ENCODE results near the gene NARS2.
"Not testable (repeated sequence)": the region's sequence is repeated elsewhere in the genome, so short reads cannot be mapped to it uniquely, and the experiment has no call there.

Gene NARS2

DNA sequence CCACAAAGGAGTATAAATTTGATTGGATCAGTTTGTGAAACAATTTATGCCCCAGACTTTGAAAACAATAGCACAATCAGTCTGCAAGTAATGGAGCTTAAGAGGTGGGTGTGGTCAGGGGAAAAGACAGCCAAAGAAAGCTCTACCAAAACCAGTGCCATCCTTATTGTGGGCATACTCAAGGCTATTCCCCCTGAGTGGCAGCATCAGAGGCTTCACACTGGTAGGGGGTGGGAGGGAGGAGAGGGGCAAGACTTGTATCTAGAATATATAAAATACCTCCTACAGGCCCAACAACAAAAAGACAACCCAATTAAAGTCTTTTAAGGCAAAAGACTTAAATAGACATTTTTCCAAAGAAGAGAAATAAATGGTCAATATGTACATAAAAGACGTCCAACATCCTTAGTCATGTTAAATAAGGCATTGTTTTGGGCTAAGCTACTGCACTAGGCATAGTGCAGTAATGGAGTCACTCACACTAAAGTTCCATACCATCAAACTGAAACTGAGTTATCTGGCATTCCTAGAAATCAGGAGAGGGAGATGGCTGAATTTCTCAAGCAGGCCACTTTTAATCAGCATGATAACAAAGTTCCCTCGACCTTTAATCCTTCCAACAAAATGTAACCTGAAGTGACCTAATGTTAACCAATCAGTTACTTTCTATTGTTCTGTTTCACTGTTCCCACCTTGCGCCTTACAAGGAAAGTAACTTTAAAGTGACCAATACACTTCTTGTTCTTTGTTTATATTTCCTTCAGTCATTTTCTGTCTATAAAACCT is 24.8 kb downstream of the NARS2 start:
- no peak overlapping the region for H3K4me3 ChIP-seq (ENCODE audit: low read length)
- DNase-seq (ENCODE audit: low read depth, low spot score): no peak

DNA sequence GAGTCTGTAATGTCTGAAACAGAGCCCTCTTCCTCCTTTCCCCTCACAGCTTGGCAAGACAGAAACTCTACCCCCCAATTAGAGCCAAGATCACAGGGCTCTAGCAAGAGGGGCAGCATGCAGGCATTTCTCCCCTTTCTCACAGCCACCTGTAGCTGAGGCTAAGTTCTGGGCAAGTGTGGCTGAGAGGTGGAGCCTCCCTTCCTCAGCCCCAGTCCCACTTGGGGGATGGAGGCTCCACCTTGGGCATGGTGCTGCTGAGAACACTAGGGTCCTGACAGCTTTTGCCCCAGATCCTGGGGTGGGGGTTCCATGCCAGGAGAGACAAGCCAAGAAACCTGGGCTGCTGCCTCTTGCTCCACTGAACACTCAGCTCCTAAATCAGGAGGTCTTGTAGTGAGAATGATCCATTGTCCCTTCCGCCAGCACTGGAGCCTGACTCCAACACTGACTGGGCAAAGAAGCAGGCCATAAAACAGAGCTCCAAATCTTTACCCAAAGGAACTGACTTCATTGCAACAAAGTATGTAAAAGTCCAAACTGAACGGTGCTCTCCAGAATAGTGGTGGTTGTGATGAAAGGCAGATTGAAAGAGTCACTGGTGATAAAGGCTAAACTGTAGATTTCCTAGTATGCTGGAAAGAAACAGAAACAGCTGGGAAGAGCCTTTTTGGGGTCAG is 25.6 kb downstream of the NARS2 start:
- no peak overlapping the region for H3K4me3 ChIP-seq (ENCODE audit: low read length)
- DNase-seq (ENCODE audit: low read depth, low spot score): no peak

DNA sequence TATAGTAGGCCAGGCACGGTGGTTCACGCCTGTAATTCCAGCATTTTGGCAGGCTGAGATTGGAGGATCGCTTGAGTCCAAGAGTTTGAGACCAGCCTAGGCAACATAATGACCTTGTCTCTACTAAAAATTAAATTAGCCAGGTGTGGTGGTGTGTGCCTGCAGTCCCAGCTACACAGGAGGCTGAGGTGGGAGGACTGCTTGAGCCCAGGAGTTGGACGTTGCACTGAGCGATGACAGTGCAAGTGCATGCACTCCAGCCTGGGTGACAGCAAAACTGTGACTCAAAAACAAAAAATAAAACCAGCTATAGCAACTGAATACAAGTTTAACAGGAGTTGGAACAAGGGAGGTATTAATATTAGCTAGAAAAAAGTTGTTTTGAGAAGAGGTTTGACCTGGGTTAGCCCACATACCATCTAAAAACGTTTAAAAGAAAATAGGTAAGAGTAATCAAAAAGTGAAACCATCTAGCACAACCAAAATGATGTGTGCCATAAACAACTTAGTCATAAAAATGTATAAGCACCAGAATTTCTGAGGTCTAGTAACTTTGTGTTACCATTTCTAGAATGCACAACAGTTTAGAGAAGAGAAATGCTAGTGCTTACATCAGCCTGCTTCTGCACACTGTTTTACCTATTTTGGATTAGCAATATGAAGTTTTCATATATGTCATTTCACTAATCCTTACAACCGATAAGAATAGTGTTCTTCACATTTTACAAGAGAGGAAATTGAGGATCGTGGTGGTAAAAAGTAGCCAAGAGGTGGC is 26.5 kb downstream of the NARS2 start:
- no peak for DNase-seq (ENCODE audit: low read depth, low spot score)
- no peak overlapping the region for H3K4me3 ChIP-seq (ENCODE audit: low read length)

GRCh38 chr11:78542007-78542406 is 32.7 kb downstream of the NARS2 start:
- no peak for DNase-seq (ENCODE audit: low read depth, low spot score)
- H3K4me3 ChIP-seq (ENCODE audit: low read length): no peak overlapping the region

DNA sequence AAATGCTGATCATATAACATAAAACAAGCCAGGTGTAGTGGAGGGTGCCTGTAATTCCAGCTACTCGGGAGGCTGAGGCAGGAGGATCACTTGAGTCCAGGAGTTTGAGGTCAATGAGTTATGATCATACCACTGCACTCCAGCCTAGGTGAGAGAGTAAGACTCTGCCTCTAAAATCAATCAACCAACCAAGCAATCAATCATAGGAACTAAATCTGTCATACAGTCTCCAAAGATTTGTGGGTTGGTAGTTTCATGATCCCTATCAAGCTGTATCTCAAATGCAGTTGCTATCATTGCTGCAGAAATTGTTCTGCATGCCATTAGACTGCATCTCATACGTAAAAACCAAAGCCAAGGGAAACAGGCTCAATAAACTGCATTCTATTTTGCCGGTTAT is 33.1 kb downstream of the NARS2 start:
- DNase-seq (ENCODE audit: low read depth, low spot score): no peak

GRCh38 chr11:78540256-78540655 is 34.4 kb downstream of the NARS2 start:
- DNase-seq (ENCODE audit: low read depth, low spot score): no peak

More for the DNA sequence above, 33.1 kb downstream of the NARS2 start:
- no peak overlapping the region for H3K4me3 ChIP-seq (ENCODE audit: low read length)

DNA sequence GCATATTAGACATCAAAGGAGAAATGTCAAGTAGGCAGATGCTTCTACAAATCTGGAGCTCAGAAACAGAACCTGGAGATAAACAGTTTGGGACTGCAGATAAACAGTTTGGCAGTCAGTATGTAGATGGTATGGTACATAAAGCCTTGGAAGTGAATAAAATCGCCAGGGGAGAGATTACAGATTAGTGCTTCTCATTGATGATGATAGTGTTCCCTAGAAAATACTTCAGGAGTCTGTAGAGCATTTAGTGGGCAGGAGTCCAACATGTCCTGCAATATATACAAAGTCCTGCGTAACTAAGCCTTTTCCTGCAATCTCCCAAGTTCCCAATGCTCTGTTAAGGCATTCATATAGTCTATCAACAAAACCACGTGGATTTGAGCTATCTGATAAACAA is 35.2 kb downstream of the NARS2 start:
- no peak for DNase-seq (ENCODE audit: low read depth, low spot score)
- H3K4me3 ChIP-seq (ENCODE audit: low read length): no peak overlapping the region

More at GRCh38 chr11:78540256-78540655, 34.4 kb downstream of the NARS2 start:
- H3K4me3 ChIP-seq (ENCODE audit: low read length): no peak overlapping the region

DNA sequence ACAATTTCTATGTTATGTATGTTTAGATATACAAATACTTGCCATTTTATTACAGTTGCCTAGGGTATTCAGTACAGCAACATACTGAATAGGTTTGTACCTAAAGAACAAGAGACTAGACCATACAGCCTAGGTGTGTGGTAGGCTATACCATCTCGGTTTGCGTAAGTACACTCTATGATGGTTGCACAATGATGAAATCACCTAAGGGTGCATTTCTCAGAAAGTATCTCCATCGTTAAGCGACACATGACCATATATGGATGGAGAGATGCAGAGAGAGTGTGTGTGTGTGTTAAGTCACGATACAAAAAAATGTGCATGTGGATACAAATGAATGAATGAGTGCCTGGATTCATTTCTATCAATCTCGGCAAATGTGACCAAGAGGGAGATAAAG is 37.7 kb downstream of the NARS2 start:
- H3K4me3 ChIP-seq (ENCODE audit: low read length): no peak overlapping the region
- no peak for DNase-seq (ENCODE audit: low read depth, low spot score)

- H3K4me3 ChIP-seq (ENCODE audit: low read length): no peak overlapping the region
- no peak for DNase-seq (ENCODE audit: low read depth, low spot score)
These were observed 38.7 kb downstream of the NARS2 start for GRCh38 chr11:78535920-78536319.

DNA sequence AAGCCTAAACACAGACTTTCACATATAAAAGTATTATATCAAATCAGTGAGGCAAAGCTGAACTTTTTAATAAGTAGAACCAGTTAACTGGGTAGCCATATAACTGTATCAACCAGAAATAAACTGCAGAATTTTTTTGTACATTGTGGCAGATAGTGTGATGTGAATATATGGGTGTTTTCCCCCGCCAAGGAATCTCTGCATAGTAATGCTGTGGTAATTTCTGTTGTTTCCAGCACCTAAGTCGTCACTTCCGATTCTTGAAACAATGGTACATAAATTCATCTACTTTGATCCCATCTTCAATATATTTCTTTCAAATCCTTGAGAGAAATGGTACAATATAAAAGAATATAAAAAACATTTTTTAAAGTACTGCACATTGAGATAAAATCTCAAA is 39.6 kb downstream of the NARS2 start:
- DNase-seq (ENCODE audit: low read depth, low spot score): no peak
- H3K4me3 ChIP-seq (ENCODE audit: low read length): no peak overlapping the region

- no peak overlapping the region for H3K4me3 ChIP-seq (ENCODE audit: low read length)
- DNase-seq (ENCODE audit: low read depth, low spot score): no peak
These were observed 41.3 kb downstream of the NARS2 start for GRCh38 chr11:78533399-78533798.

DNA sequence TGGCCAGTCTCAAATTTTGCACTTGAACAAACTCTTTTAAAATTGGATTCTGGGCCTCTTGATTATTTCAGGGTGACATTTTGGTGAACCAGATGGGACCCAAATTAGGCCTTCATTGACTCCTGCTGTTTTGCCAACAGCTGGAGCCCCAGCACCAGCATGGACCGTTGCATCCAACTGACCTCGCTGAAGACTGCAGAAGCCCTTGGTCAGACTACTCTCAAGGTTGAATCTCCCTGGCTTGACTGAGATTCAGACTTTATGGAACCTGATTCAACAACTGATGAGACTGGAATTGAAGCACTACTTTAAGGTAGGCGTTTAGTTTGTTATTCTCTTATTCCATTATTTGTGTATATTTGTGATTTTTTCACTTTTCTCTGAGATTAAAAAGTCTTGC is 41.7 kb downstream of the NARS2 start:
- no peak for DNase-seq (ENCODE audit: low read depth, low spot score)
- H3K4me3 ChIP-seq (ENCODE audit: low read length): no peak overlapping the region

GRCh38 chr11:78526497-78527146 is 48.0 kb downstream of the NARS2 start:
- DNase-seq (ENCODE audit: low read depth, low spot score): no peak
- H3K4me3 ChIP-seq (ENCODE audit: low read length): no peak overlapping the region

DNA sequence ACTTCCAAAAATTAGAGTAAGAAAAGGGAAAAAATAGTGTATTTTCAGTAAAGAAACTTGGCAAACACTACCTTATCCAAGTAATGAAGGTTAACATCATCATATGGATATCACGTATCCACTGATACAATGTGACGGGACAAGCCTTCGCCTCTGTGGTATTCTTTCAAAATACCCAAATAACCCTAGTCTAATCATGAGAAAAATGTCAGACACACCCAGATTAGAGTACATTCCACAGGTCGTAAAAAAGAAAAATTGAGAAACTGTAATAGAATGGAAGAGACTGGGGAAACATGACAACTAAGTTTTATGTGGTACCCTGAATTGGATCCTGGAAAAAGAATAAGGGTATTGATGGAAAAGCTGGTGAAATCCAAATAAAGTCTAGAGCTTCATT is 48.9 kb downstream of the NARS2 start:
- no peak for DNase-seq (ENCODE audit: low read depth, low spot score)
- no peak overlapping the region for H3K4me3 ChIP-seq (ENCODE audit: low read length)

DNA sequence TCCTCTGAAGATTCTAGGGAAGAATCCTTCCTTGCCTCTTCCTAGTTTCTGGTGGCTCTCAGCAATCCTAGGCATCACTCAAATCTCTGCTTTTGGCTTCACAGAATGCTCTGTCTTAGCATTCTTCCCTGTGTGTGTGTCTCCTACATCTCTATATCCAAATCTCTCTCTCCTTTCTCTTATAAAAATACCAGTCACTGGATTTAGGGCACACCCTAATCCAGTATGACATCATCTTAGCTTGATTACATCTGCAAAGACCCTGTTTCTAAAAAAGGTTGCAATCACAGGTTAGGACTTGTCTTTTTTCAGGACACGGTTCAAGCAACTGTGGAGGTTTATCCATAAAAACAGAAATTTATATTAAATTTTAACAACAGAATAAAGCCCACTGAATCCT is 54.4 kb downstream of the NARS2 start:
- no peak for DNase-seq (ENCODE audit: low read depth, low spot score)
- no peak overlapping the region for H3K4me3 ChIP-seq (ENCODE audit: low read length)

DNA sequence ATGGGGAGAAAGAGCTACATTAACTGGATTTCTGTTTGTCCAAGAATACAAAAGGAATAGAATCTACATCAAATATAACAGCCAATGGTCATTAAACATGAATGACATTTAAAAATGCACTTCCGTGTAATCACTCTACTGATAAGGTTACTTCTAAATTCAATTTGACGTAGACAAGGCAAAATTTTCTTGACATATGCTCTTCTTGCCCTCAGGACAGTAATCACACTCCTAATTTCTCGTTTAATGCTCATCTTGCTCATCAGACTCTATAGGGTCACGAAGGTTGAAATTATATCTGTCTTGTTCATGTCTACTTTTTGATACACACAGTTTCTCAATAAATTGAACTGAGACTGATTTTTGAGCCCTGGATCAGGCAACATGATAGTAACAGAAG is 58.4 kb downstream of the NARS2 start:
- no peak overlapping the region for H3K4me3 ChIP-seq (ENCODE audit: low read length)
- DNase-seq (ENCODE audit: low read depth, low spot score): no peak

GRCh38 chr11:78514922-78515502 is 59.7 kb downstream of the NARS2 start:
- no peak for DNase-seq (ENCODE audit: low read depth, low spot score)
- no peak overlapping the region for H3K4me3 ChIP-seq (ENCODE audit: low read length)

DNA sequence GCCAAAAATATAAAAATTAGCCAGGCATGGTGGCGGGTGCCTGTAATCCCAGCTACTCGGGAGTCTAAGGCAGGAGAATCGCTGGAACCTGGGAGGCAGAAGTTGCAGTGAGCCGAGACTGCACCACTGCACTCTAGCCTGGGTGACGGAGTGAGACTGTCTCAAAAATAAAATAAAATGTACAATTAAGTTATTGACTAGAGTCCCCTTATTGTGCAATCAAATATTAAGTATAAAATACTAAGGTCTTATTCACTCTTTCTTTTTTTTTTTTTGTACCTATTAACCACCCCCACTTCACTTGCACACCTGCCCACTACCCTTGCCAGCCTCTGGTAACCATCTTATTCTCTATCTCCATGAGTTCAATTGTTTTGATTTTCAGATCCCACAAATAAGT is 61.6 kb downstream of the NARS2 start:
- DNase-seq (ENCODE audit: low read depth, low spot score); H3K4me3 ChIP-seq (ENCODE audit: low read length): not testable (repeated sequence)

DNA sequence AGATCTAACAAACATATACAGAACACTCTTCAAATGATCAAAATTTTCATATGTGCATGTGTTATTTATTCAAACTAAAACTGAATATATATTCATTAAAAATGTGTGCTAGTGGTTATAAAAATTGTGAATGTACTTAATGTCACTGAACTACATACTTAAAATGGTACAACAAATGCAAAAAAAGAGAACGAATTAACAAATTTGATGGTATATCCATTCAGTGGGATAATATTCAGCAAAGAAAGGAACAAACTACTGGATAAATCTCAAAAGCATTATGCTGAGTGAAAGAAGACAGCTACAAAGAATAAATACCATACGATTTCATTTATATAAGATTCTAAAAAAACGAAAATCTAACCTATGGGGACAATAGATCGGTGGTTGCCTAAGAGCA is 64.1 kb downstream of the NARS2 start:
- no peak for DNase-seq (ENCODE audit: low read depth, low spot score)
- no peak overlapping the region for H3K4me3 ChIP-seq (ENCODE audit: low read length)

Measured in Jurkat, Clone E6-1 (cell line).